GM21381 (cell line): ENCODE measurements around the gene KCNH2.

Experiments
- ATAC-seq: cut with Tn5 transposase; IDR thresholded peaks from one replicate; pipeline ENCODE4 v1.9.1; 2021; ENCODE audit warnings: mild to moderate bottlenecking, moderate library complexity; ENCODE audit not compliant: unreplicated experiment

The KCNH2 gene

DNA sequence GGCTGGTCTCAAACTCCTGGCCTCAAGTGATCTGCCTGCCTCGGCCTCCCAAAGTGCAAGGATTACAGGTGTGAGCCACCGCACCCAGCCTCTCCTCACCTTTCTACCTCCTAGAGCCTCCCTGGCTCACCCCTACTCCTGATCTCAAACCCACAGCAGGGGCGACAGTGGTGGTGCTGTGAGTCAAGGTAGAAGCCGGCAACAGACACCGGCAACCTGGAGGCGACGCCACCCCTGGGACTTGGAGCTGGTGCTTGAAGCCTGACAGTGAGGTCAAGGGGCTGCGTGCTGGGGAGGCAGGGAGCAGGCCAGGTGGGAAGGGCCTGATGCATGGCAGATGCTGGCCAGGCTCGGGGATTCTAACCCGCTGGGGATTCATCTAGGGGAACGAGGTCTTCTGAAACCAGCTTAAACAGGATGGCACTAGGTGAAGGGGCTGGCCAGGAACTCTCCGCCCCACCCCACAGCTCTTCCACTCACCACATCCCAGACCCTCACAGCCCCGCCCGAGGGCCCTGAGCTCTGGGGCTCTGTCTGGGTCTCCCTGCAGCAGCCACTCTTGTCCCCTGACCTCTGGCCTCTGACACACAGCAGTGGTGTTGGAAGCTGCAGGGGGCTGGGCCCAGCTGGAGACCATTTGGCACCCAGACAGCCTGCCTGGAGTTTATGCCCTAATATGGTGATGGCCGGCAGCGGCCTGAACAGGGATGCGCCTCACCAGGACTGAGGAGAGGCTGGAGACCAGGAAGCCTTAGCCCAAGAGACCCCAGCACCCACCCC lies 16.4 kb downstream of the KCNH2 start:
- no peak for ATAC-seq

DNA sequence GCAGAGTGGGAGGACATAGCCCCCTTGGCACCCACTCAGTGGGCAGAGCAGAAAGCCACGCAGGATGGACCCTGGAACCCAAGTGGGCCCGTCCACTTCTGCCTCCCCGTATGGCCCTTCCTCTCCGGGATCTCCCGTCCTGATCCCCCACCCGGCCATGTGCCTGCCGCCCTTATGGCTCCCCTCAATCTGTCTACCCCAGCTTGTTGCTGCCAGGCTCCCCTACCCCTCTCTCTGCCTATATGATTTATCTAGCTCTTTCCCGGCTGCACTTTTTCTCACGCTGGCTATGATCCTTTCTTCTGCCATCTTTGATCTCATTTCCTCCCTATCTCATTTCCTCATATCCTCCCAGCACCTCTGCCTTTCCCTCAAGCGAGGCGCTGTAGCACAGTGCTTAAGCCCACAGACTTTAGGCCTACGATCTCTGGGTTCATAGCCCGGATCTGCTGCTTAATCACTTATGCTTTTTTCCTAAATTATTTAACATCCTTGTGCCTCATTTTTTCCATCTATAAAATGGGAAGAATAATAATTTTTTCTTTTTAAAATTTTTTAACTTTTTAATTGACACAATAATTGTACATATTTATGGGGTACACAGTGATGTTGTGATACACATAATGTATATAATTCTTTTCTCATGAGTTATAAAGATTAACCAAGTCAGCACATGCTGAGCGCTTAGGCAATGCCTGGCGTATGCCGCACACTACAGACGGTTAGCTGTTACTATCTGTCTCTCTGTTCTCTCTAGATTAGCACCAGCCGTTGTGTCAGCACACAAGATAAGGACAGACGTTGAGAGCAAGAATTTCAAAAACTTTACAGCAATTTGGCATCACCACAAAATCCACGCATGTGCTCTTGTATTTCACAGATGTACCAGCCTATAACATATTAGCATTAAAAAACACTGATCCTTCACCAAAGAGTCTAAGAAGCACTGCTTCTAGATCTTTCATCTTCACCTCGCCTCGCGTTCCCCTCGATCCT lies 18.1 kb downstream of the KCNH2 start:
- ATAC-seq: no peak

DNA sequence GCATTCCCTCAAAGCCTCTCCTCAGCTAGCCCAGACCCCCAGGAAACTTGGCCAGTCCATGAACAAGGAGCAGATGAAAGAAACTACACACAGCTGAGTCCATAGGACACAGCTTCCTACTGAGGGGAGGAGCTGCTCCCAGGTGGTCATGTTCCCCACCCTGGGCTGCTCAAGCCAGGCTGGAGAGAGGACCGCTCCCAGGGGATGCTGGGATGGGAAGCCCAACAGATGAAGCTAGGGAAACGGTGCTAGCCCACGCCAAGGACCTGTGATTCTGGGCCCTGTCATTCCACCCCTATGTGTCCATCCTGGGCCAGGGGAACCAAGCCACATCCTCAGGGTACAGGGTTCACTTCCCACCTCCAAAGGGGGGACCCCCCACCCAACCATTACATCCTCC lies 19.0 kb downstream of the KCNH2 start:
- ATAC-seq: no peak

DNA sequence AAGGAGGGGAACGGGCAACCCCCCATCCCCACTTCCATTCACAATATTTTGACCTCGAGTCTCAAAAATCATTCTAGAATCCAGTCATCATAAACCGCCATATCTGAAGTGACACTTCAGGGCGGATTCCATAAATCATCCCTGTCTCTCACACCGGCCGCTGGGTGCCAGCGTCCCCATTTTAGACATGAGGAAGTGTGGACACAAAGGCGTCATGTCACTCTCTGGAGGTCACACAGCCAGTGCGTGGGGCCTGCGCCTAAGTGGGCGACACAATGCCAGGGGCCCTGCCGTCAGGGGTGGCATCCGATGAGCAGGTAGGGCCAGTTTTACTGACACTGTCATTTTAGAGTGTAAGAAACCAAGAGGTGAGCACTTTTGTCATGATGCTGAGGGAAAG lies 19.5 kb downstream of the KCNH2 start:
- ATAC-seq: no peak

DNA sequence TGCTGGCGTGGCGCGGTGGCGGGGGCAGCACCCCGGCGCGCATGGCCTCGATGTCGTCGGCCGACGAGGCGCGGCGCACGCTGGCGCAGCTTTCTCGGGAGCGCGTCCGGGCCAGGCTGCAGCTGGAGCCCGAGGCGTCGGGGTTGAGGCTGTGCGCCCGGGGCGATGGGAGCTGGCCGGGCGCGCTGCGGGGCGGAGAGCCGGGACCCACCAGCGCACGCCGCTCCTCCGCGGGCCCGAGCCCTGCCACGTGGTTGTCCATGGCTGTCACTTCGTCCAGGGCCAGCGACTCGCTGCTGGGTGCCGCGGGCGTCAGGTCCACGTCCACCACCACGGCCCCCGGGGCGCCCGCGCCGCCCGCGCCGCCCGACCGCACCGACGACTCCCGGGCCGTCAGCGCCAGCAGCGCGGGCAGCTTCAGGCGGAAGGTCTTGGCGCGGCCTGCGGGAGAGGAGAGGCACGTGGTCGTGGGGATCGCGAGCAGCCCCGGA lies 20.0 kb downstream of the KCNH2 start:
- ATAC-seq: no peak

DNA sequence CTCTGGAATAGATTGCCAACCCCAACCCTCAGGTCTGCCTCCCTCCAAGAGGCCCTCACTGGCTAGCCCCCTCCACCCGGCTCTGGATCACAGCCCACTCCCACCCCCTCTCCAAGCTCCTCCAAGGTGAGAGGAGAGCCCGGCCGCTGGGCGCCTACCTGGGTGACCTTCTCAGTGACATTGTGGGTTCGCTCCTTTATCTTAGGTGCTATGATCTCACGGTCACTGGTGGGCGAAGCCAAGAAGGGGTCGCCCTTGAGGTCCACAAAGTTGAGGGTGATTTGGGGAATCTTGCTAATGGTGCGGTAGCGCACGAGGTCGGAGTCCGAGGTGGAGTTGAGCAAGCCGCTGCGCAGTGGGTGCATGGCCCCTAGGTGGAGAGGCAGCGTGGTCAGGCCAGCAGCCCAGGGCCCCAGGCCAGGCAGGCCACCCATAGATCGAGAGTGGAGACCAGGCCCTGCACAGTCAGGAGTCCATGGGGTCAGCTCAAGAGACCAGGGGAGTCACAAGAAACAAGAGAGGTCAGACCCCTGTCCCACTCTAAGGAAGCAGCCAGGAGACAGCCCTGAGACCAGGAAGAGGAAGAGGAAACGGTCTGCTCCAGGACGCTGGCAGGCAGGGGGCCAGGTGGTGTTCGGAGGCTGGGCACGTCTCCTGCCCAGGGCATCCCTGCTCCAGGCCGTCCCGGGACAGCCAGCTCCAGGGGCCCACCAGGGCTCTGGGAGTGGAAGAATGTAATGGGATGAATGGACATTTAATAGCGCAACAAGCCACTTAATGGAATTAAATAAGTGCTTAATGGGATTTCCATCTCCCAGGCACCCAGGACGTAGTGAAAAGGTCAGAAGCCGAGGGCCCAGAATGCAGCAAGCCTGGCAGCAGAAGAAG lies 20.7 kb downstream of the KCNH2 start:
- no peak for ATAC-seq

DNA sequence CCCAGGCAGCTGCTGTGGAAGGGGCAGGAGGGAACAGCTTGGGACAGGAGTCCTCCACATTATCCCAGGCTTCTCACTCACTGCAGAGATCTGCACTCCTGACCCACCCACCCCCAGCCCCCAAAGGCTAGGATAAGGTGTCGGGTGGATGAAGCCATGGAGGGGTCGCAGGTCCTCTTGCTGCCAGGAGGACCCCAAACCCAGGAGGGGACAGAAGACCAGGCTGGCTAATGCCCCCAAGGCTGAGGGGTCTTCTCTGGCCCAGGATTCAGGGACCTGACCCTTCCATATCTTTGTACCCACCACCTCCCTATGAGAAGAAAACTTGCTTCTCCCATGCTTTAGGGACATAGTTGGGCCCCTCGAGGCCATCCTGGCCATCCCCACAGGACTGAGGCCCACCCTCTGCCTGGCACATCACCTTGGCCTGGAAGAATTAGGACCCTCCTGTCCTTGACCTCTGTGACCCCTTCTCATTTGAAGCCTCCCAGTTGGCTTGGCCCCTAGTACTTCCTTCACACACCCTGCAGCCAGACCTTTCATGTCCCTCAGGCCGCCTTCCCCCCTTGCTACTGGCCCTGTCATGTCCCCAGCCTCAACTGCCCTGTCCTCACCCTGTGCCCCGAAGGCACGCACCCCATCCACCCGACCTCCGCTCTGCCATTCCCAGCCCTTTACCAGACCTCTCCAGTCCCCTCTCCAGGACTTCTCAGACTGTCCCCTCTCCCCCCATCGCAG lies 21.6 kb downstream of the KCNH2 start:
- no peak for ATAC-seq

DNA sequence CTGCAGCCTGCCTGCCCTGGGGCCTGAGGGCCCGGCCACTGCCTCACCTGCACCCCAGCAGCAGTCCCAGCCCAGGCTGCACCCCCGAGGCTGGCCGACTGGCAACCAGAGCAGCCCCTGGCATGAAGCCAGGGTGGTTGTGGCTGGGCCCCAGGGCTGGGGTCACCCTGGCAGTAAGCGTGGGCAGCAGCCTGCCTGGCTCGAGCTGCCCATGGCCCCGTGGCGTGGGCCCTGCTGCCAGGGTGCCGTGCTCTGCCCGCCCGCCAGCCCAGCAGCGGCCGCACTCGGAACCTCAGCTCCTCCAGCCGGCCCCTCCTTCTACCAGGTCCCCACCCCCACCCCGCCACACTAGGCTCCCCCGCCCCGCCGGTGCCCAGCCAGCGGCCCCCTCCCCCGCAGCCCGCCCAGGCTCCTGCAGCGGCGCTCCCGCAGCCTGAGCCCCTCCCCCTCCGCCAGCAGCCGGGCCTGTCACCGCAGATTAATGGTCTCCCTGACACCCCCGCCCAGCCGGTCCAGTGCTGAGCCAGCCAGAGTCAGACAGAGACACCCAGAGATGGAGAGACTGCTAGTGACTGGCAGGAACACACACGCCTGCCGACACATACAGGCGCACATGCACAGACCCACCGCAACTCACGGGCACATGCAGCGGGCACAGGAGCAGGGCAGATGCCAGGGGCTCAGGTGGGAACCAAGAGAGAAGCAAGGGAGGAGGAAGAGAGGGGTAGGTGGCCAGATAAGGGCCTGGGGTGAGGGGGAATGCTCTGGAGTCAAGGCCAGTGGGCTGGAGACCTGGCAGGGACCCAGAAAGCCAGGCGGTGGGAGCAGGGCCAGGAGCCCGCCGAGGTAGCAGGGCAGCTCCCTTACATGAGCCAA lies 22.4 kb downstream of the KCNH2 start:
- ATAC-seq: no peak

DNA sequence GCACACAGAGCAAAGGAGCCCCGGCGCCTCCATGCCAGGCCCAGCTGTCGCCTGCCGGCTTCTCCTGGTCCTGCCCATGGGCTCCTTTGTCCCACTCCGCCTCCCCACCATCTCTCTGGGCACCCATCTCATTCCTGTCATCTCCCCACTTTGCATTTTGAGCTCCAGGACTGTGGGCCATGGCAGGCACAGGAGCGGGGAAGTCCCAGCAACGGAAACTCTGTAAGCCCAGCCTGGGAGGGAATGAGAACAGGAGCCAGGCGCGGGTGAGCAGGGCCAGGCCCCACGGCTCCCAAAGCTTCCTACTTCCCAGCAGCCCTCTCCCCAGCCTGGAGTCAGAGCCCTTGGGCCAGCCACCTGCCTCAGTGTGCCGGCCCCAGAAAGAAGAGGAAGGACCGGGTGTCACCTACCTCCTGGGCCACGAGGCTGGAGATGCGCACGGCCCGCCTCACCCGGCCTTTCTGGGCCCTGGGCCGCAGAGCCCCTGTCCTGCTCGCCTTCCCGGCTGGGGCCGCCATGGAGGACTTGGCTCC lies 23.1 kb downstream of the KCNH2 start:
- no peak for ATAC-seq

DNA sequence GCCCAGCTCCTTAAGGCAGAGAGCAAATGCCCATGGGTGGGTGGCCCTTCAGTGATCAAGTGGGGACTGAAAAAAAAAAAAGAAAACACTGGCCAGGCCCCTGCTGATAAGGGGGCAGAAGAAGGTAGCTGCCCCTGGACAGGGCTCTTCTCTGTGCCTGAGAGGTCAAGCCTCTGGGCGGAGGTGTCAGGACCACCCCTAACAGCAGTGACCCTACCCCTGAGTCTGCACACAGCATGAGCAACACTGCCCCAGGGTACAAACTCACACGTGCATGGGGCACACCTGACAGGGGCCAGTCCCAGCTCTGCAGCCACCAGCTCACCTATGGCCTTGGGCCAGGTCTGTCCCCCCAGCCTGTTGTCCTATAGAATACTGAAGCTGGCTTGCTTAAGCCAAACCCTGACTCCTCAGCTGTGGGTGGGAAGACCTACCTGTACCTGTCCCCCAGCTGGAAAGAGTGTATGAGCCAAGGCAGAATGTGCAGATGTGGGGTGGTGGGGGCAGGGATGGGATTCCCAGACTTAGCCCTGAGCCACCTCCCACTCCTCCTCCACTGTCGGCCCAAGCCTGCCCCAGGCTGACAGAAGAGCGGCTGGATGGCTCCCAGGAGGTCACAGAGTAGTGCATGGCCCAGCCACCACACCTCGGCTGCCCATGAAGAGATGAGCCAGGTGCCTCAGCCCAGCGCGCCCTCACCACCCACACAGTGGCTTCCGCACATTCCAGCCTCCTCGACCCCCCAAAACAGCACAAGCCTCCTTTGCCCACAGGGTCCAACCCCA lies 23.7 kb downstream of the KCNH2 start:
- ATAC-seq: no peak

DNA sequence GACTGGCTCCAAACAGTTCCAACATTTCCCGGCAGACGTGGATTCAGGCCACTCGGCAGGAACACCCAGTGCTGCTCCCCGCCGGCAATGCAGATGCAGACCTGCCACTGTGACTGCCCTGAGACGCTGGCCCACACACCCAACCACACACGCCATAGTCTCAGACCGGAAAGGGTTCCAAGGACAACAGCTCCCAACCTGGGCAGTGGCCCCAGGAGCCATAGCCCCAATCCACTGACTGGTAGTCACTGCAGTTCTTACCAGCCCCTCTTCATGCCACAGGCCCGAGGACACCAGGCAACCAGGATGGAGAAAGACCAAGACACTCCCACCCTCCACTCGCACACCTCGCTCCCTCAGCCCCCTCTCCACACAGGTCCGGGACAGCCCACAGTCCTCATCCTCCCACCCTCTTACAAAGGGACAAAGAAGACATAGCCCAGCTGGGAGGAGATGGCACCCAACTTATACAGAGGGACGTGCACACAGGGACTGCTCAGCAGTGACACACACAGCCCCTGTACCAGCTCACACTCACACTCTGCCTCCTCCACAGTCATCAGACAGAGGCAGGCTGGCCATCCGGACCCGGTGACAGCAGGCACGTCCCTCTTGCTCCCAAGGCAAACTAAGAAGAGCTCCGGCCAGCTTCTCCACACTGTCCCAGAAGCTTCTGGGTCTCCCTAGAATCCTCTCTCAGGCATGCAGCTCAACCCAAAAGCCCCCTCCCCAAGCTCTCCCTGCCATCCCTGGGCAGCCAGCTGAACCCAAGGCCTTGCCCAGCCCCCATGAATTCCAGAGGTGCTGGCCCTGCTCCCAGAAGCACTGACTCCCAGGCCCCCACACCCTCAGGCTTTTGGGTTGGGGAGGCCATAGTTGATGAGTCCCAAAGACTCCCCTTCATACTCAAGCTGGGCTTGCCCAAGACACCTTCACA lies 24.8 kb downstream of the KCNH2 start:
- no peak for ATAC-seq

DNA sequence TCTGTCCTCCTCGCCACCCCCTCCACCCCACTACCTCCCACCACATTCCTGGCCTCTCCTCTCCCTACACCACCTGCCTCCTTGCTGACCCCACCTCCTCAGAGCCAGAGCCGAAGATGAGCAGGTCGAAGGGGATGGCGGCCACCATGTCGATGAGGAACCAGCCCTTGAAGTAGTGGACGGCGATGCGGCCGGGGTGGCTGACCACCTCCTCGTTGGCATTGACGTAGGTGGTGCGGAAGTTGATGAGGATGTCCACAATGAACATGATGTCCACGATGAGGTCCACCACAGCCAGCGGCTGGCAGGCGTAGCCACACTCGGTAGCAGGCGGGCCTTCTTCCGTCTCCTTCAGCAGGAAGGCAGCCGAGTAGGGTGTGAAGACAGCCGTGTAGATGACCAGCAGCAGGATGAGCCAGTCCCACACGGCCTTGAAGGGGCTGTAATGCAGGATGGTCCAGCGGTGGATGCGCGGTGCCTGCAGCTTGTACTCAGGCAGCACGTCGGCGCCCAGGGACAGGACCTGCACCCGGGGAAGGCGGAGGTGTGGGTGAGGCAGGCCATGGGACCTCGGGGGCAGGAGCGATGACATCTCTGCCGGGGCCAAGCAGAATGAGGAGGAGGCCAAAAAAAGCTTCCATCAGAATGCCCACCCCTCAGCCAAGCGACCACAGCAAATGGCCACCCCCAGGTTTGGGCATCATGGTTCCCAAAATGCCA lies 25.6 kb downstream of the KCNH2 start:
- ATAC-seq: no peak

DNA sequence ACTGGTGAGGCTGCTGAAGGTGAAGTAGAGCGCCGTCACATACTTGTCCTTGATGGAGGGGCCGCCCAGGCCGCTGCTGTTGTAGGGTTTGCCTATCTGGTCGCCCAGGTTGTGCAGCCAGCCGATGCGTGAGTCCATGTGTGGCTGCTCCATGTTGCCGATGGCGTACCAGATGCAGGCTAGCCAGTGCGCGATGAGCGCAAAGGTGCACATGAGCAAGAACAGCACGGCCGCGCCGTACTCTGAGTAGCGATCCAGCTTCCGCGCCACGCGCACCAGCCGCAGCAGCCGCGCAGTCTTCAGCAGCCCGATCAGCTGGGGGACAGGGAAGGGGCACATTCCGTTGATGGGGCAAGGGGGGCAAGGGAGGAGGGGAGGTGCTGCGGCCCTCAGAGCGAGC lies 26.6 kb downstream of the KCNH2 start:
- no peak for ATAC-seq

DNA sequence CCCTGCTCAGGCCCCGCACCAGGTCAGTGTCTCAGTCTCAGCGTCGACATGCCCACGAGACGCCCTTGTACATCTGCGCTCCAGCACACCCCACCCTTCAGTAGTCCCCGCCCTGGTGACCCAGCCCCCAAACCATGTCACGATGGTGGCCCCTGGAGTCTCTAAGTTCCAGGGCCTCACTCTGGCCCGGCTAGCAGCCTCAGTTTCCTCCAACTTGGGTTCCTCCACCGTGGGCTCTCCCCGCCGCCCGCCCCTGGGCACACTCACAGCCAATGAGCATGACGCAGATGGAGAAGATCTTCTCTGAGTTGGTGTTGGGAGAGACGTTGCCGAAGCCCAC lies 27.0 kb downstream of the KCNH2 start:
- ATAC-seq: no peak

DNA sequence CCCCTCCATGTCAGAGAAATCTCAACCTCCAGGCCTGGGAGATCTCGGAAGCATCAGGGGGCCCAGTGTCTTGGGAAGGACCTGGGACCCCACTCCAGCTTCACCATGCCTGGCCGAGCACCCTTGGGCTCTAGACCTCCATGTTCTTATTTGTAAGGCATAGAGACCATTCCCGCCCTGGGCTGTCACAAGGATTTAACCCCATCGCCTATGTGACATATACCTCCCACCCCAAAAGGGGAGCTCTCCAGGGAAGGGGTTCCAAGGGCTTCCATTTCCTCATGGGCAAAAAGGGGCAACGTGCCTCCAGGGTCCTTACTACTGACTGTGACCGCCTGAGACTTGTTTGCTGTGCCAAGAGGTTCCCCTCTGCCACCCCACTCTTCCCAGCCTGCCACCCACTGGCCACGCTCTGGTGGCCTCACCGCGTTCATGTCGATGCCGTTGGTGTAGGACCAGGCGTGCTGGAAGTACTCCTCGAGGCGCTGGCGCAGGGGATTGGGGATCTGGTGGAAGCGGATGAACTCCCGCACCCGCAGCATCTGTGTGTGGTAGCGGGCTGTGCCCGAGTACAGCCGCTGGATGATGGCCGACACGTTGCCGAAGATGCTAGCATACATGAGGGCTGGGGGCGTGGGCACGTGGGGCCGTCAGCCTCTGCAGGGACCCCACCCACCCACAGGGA lies 27.5 kb downstream of the KCNH2 start:
- ATAC-seq: no peak

DNA sequence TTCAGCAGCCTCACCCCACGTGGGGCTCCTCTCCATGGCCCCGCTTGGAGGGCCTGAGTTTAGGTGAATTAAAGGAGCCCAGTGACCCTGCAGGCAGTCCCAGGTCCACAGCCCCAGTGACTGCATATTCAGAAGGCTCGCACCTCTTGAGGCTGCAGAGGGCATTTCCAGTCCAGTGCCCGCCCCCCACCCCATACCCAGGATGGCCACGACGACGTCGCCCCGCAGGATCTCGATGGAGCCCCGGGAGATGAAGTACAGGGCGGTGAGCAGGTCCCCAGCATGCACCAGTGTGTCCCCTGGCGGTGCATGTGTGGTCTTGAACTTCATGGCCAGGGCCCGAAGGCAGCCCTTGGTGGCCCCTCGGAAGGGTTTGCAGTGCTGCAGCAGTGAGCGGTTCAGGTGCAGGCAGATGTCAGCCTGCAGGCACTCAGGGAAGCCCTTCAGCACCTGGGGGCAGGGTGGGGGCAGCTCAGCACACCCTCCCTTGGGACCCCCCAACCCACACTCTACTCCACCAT lies 28.1 kb downstream of the KCNH2 start:
- no peak for ATAC-seq
